ENCODE measurements around the gene FARSB. TPM values are rescaled to one million over a fixed set of nuclear protein-coding genes. Genes with fewer than 3 reads are reported as not detected.

The FARSB gene
- total and polyA plus RNA-seq, 2 donors from 2014 or later = 17.1 to 18.2 TPM

- Histone ChIP-seq H3K9me3 (ENCODE audit: control insufficient read depth in 2 of 3, insufficient read depth in 1 of 3, low read length in 3 of 3) (no peaks in the 10 kb centered on the region), H3K36me3 (ENCODE audit: control insufficient read depth in 2 of 3, insufficient read depth in 3 of 3, low read length in 3 of 3) (peaks cover 0 to 5% (median 0%) of the 10 kb centered on the region in 3 donors), H3K27me3 (ENCODE audit: control insufficient read depth, insufficient read depth, low read length) (no peaks in the 10 kb centered on the region), H3K4me3 (ENCODE audit: low read length in 3 of 3) (no peak overlapping the region), H3K9ac (ENCODE audit: low read length in 3 of 3) (no peak overlapping the region), H3K27ac (ENCODE audit: low read depth in 2 of 2, low read length in 2 of 2) (no peak overlapping the region), H3K4me1 (ENCODE audit: control insufficient read depth in 2 of 3, insufficient read depth in 2 of 3, low read depth in 1 of 3, low read length in 3 of 3) (peaks cover 0 to 2% (median 0%) of the 10 kb centered on the region in 3 donors)
- FAIRE-seq (no peak), DNase-seq (no peak)
- intact Hi-C loops (cut with DNase I) = no loop called here
- TF ChIP-seq, protein P1, sequence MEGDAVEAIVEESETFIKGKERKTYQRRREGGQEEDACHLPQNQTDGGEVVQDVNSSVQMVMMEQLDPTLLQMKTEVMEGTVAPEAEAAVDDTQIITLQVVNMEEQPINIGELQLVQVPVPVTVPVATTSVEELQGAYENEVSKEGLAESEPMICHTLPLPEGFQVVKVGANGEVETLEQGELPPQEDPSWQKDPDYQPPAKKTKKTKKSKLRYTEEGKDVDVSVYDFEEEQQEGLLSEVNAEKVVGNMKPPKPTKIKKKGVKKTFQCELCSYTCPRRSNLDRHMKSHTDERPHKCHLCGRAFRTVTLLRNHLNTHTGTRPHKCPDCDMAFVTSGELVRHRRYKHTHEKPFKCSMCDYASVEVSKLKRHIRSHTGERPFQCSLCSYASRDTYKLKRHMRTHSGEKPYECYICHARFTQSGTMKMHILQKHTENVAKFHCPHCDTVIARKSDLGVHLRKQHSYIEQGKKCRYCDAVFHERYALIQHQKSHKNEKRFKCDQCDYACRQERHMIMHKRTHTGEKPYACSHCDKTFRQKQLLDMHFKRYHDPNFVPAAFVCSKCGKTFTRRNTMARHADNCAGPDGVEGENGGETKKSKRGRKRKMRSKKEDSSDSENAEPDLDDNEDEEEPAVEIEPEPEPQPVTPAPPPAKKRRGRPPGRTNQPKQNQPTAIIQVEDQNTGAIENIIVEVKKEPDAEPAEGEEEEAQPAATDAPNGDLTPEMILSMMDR (IDR thresholded peaks at IDR 0.05; ENCODE audit: borderline replicate concordance, extremely low read depth, insufficient read depth) = no peak
Observed at GRCh38 chr2:222563106-222563718, 92.7 kb downstream of the FARSB start.

- Histone ChIP-seq H3K27ac (ENCODE audit: low read depth in 2 of 2, low read length in 2 of 2) (no peak overlapping the region), H3K4me1 (ENCODE audit: control insufficient read depth in 2 of 3, insufficient read depth in 2 of 3, low read depth in 1 of 3, low read length in 3 of 3) (peaks cover 0 to 2% (median 0%) of the 10 kb centered on the region in 3 donors), H3K36me3 (ENCODE audit: control insufficient read depth in 2 of 3, insufficient read depth in 3 of 3, low read length in 3 of 3) (no peaks in the 10 kb centered on the region), H3K27me3 (ENCODE audit: control insufficient read depth, insufficient read depth, low read length) (no peaks in the 10 kb centered on the region), H3K4me3 (ENCODE audit: low read length in 3 of 3) (no peak overlapping the region), H3K9me3 (ENCODE audit: control insufficient read depth in 2 of 3, insufficient read depth in 1 of 3, low read length in 3 of 3) (no peaks in the 10 kb centered on the region), H3K9ac (ENCODE audit: low read length in 3 of 3) (no peak overlapping the region)
- intact Hi-C loops (cut with DNase I) = no loop called here
- peak in 4 of 5 donors; percentile 68 to 91 (median 85) for DNase-seq
- no peak for FAIRE-seq
- TF ChIP-seq, protein P1 (IDR thresholded peaks at IDR 0.05; ENCODE audit: borderline replicate concordance, extremely low read depth, insufficient read depth) = peak; percentile 49
Observed at GRCh38 chr2:222561817-222562645, 93.9 kb downstream of the FARSB start.

GRCh38 chr2:222561151-222561550 is 94.7 kb downstream of the FARSB start:
- Histone ChIP-seq H3K9me3 (ENCODE audit: control insufficient read depth in 2 of 3, insufficient read depth in 1 of 3, low read length in 3 of 3) (no peaks in the 10 kb centered on the region), H3K9ac (ENCODE audit: low read length in 3 of 3) (no peak overlapping the region), H3K4me1 (ENCODE audit: control insufficient read depth in 2 of 3, insufficient read depth in 2 of 3, low read depth in 1 of 3, low read length in 3 of 3) (peaks cover 0 to 2% (median 0%) of the 10 kb centered on the region in 3 donors), H3K27me3 (ENCODE audit: control insufficient read depth, insufficient read depth, low read length) (no peaks in the 10 kb centered on the region), H3K36me3 (ENCODE audit: control insufficient read depth in 2 of 3, insufficient read depth in 3 of 3, low read length in 3 of 3) (no peaks in the 10 kb centered on the region), H3K4me3 (ENCODE audit: low read length in 3 of 3) (no peak overlapping the region), H3K27ac (ENCODE audit: low read depth in 2 of 2, low read length in 2 of 2) (no peak overlapping the region)
- no peak for FAIRE-seq
- TF ChIP-seq, protein P1 (IDR thresholded peaks at IDR 0.05; ENCODE audit: borderline replicate concordance, extremely low read depth, insufficient read depth) = no peak
- no peak for DNase-seq
- intact Hi-C loops (cut with DNase I) = no loop called here

Measured in kidney (tissue), 14 donors.